GM18498 (cell line): ENCODE results near the gene ZFYVE27.

ENCODE experiments used
- ATAC-seq: cut with Tn5 transposase; IDR thresholded peaks from one replicate; pipeline ENCODE4 v1.9.1; 2021; ENCODE audit warnings: mild to moderate bottlenecking, moderate library complexity; ENCODE audit not compliant: unreplicated experiment

The ZFYVE27 gene

GRCh38 chr10:97766996-97767924 is 30.3 kb downstream of the ZFYVE27 start:
- no peak for ATAC-seq

GRCh38 chr10:97768322-97769315 is 31.7 kb downstream of the ZFYVE27 start:
- no peak for ATAC-seq

GRCh38 chr10:97770255-97770654 is 33.3 kb downstream of the ZFYVE27 start:
- no peak for ATAC-seq

- ATAC-seq: no peak
Observed at GRCh38 chr10:97771055-97771891, 34.3 kb downstream of the ZFYVE27 start.

GRCh38 chr10:97771913-97772823 is 35.2 kb downstream of the ZFYVE27 start, which contains the start of gene SFRP5:
SFRP5 (minus strand) TSS chr10:97771999; CDS start chr10:97771833, 166 bp downstream.
- no peak for ATAC-seq

- ATAC-seq: no peak
Observed at GRCh38 chr10:97773096-97773495, 36.2 kb downstream of the ZFYVE27 start.

GRCh38 chr10:97774811-97775294 is 37.9 kb downstream of the ZFYVE27 start:
- ATAC-seq: no peak

GRCh38 chr10:97777143-97777542 is 40.2 kb downstream of the ZFYVE27 start:
- no peak for ATAC-seq

GRCh38 chr10:97778452-97779302 is 41.7 kb downstream of the ZFYVE27 start:
- no peak for ATAC-seq

- no peak for ATAC-seq
Observed at GRCh38 chr10:97779492-97779891, 42.6 kb downstream of the ZFYVE27 start.

- ATAC-seq: no peak
Observed at GRCh38 chr10:97779975-97780374, 43.0 kb downstream of the ZFYVE27 start.

GRCh38 chr10:97780841-97781617 is 44.1 kb downstream of the ZFYVE27 start:
- ATAC-seq: no peak

GRCh38 chr10:97781618-97782331 is 44.8 kb downstream of the ZFYVE27 start:
- ATAC-seq: no peak

- ATAC-seq: no peak
Observed at GRCh38 chr10:97782455-97783228, 45.7 kb downstream of the ZFYVE27 start.

- ATAC-seq: no peak
Observed at GRCh38 chr10:97784200-97784810, 47.4 kb downstream of the ZFYVE27 start.

- no peak for ATAC-seq
Observed at GRCh38 chr10:97785231-97785630, 48.3 kb downstream of the ZFYVE27 start.
